Right lobe of liver (tissue), 6 donors: ENCODE results near the gene LSP1. TPM values are rescaled to one million over a fixed set of nuclear protein-coding genes. Genes with fewer than 3 reads are reported as not detected.

Experiments
- ATAC-seq, 4 donors: fragments of 200-7000 bp; cut with Tn5 transposase; one replicate each; pipeline ENCODE4 v1.9.1; 2020; ENCODE audit warnings: mild to moderate bottlenecking in 4 of 4, moderate library complexity in 4 of 4
- DNase-seq, 3 donors: peaks; one replicate each; pipeline ENCODE4 v3.0.0-alpha.2; 2020
- H3K27ac ChIP-seq, 3 donors: fragments of 200-600 bp; one replicate each; pipeline ENCODE4 v1.8.0; 2022
- H3K27me3 ChIP-seq, 2 donors: fragments of 200-600 bp; one replicate each; pipeline ENCODE4 v1.8.0; 2022
- H3K36me3 ChIP-seq, 4 donors: fragments of 200-600 bp; sonication (generic) in 1 of 4; one replicate each; pipeline versions ENCODE4 v1.5.1 to v1.8.0; 2017 to 2022; ENCODE audit warnings: control low read depth in 1 of 4
- H3K4me1 ChIP-seq, 4 donors: fragments of 200-600 bp; sonication (generic) in 1 of 4; one replicate each; pipeline versions ENCODE4 v1.5.1 to v1.8.0; 2017 to 2022; ENCODE audit warnings: control low read depth in 1 of 4
- H3K4me3 ChIP-seq, 3 donors: fragments of 200-600 bp; one replicate each; pipeline ENCODE4 v1.8.0; 2022
- H3K9me3 ChIP-seq, 4 donors: fragments of 200-600 bp; sonication (generic) in 1 of 4; one replicate each; pipeline versions ENCODE4 v1.5.1 to v1.8.0; 2017 to 2022; ENCODE audit warnings: control low read depth in 1 of 4
- POLR2A ChIP-seq: fragments of 450-650 bp; IDR thresholded peaks from one replicate; pipeline ENCODE4 v1.6.1; 2017; ENCODE audit warnings: antibody characterized with exemption, mild to moderate bottlenecking
- WGBS: methylation state at CpG from one replicate; pipeline ENCODE4 v1.1.6; 2018; ENCODE audit warnings: low coverage, low lambda C conversion rate; ENCODE audit not compliant: insufficient coverage; ENCODE audit errors: missing lambda C conversion rate; 5-methylcytosine and 5-hydroxymethylcytosine counted together
- intact Hi-C, 2 donors: fragments of 100-400 bp; cut with DNase I; formaldehyde crosslinking; loops; one replicate each; pipeline versions ENCODE4 v1.11.2 to v1.14.1; 2022
- total RNA-seq, 6 experiments: library from RNA; depleted of rRNA in 2 of 6; stranded (reverse); fragments of >200 nt in 2 of 6; fragmentation: NEBNext Ultra II Directional in 3 of 6; extraction: Animal tissue kit (Norgen Biotek cat#: 25700) in 3 of 6; gene quantifications; one replicate each; pipeline versions ENCODE4 v1.1.0 to v1.2.4, GENCODE V29; 2016 to 2023
- TF ChIP-seq, protein P1 (sequence below), 4 donors: fragments of 200-600 bp in 3 of 4; fragments of 450-650 bp in 1 of 4; IDR thresholded peaks; one replicate each; pipeline versions ENCODE4 v1.5.1 to v1.8.0; 2016 to 2022; ENCODE audit warnings: antibody characterized with exemption in 4 of 4, mild to moderate bottlenecking in 2 of 4
- donor health status: DM: no; HTN: yes; CAD: no.
- donor health status: DM: no; HTN: no; CAD: no.
- donor health status: DM: no; HTN: no; CAD: no.
- donor health status: DM: no; HTN: yes; CAD: no.
- donor health status: DM: no; HTN: yes; CAD: no.

Gene LSP1
- total RNA-seq, 6 experiments from 2014 or later: 2.3 to 20.6 (median 8.8) TPM

DNA sequence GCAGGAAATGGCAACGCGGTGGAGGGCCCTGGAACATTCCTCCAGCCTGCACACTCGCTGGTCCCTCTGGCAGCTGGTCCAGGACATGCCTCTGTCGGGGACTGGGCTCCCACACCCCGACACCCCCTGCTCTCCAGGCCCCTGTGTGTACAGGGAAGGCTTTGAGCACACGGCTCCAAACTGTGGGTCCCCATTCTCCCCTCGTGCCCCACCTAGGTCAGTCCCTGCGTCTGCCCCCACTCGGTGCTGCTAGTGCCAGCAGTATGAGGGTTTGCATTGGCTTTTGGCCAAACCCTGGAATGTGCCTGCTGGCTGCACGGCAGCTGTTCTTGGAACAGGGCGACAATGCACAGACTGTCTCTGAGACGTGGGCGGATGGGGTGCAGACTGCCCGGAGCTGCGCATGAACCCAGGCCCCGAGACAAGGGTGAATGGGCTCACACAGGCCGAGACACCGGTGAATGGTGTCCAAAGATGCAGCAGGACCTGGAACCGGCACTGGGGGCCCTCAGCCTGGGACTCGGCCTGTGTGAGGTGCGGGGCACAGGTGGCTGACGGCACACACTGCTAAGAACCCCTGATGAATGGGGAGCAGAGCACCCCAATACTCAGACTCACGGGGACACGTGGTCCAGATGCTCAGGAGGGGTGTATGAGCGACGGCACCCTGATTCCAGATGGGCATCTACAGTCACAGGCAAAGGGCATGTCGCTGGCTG, 25.6 kb upstream of the LSP1 start:
- intact Hi-C loops: loop anchor here in 1 of 2 donors (5.0 kb wide), 1 partner anchor 130 kb away; the partner anchor contains the start of gene KRTAP5-6
- Histone ChIP-seq H3K4me1 (peaks cover 0 to 23% (median 9%) of the 10 kb centered on the region in 4 donors), H3K9me3 (no peaks in the 10 kb centered on the region), H3K27me3 (no peaks in the 10 kb centered on the region), H3K27ac (peak overlapping the region in 1 of 3 donors; percentile 22), H3K36me3 (no peaks in the 10 kb centered on the region), H3K4me3 (no peak overlapping the region)
- TF ChIP-seq POLR2A: no peak
- TF ChIP-seq, protein P1, sequence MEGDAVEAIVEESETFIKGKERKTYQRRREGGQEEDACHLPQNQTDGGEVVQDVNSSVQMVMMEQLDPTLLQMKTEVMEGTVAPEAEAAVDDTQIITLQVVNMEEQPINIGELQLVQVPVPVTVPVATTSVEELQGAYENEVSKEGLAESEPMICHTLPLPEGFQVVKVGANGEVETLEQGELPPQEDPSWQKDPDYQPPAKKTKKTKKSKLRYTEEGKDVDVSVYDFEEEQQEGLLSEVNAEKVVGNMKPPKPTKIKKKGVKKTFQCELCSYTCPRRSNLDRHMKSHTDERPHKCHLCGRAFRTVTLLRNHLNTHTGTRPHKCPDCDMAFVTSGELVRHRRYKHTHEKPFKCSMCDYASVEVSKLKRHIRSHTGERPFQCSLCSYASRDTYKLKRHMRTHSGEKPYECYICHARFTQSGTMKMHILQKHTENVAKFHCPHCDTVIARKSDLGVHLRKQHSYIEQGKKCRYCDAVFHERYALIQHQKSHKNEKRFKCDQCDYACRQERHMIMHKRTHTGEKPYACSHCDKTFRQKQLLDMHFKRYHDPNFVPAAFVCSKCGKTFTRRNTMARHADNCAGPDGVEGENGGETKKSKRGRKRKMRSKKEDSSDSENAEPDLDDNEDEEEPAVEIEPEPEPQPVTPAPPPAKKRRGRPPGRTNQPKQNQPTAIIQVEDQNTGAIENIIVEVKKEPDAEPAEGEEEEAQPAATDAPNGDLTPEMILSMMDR (IDR thresholded peaks at IDR 0.05): peak in 1 of 4 donors; percentile 6
- peak in 2 of 3 donors; percentile 68 to 77 for DNase-seq
- peak; percentile 37 to 57 (median 48) for ATAC-seq
- 15% methylated on average over 6 of the region's 27 CpGs for WGBS

DNA sequence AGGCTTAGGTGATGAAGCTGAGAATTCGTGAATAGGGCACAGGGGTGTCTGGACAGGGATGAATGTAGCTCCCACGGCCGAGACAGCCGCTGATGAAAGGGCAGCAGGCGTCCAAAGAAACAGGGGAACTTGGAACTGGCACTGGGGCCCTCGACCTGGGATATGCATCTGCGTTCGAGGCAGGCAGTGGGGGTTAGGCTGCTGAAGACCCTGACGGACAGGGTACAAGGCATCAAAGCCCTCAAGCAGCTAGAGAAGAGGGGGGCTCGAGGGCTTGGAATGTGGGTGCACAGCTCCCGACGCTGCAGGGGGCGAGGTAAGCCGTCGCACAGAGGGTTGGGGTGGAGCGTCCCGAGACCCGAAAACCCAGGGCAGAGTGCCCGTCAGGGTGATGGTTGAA, 25.0 kb upstream of the LSP1 start:
- peaks cover 0 to 24% (median 11%) of the 10 kb centered on the region in 4 donors for H3K4me1 ChIP-seq
- 83% methylated on average over 11 of the region's 19 CpGs for WGBS
- H3K4me3 ChIP-seq: no peak overlapping the region
- H3K36me3 ChIP-seq: no peaks in the 10 kb centered on the region
- intact Hi-C loops: loop anchor here in 1 of 2 donors (5.0 kb wide), 1 partner anchor 131 kb away; the partner anchor contains the start of gene KRTAP5-6
- no peaks in the 10 kb centered on the region for H3K9me3 ChIP-seq
- DNase-seq (peak in 1 of 3 donors; percentile 51), ATAC-seq (no peak)
- H3K27ac ChIP-seq: no peak overlapping the region
- TF ChIP-seq, protein P1 (IDR thresholded peaks at IDR 0.05): no peak
- TF ChIP-seq POLR2A: no peak
- no peaks in the 10 kb centered on the region for H3K27me3 ChIP-seq

DNA sequence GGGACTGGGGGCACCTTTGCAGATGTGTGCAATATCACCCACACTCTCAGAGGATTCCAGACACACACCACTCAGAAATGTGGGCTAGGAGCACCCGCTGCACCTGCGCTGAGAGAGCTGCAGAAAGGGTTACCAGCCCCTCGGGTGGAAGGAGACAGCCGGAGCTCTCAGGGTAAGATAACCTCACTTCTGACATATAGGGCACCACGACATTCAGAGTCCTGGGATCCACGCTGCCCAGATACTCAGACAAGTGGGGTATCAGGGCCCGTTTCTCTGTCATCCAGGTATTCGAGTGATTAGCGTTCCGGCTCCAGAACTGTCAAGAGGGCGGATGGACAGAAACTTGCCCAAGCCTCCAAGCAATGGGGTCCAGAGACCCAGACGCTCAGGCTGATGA, 24.3 kb upstream of the LSP1 start:
- H3K36me3 ChIP-seq: no peaks in the 10 kb centered on the region
- WGBS: 96% methylated on average over 3 of the region's 12 CpGs
- H3K4me3 ChIP-seq: no peak overlapping the region
- H3K9me3 ChIP-seq: no peaks in the 10 kb centered on the region
- H3K27ac ChIP-seq: no peak overlapping the region
- intact Hi-C loops: loop anchor here in 1 of 2 donors (5.0 kb wide), 1 partner anchor 131 kb away; the partner anchor contains the start of gene KRTAP5-6
- no peaks in the 10 kb centered on the region for H3K27me3 ChIP-seq
- DNase-seq (peak in 1 of 3 donors; percentile 31), ATAC-seq (no peak)
- peaks cover 0 to 24% (median 11%) of the 10 kb centered on the region in 4 donors for H3K4me1 ChIP-seq
- TF ChIP-seq, protein P1 (IDR thresholded peaks at IDR 0.05): no peak

DNA sequence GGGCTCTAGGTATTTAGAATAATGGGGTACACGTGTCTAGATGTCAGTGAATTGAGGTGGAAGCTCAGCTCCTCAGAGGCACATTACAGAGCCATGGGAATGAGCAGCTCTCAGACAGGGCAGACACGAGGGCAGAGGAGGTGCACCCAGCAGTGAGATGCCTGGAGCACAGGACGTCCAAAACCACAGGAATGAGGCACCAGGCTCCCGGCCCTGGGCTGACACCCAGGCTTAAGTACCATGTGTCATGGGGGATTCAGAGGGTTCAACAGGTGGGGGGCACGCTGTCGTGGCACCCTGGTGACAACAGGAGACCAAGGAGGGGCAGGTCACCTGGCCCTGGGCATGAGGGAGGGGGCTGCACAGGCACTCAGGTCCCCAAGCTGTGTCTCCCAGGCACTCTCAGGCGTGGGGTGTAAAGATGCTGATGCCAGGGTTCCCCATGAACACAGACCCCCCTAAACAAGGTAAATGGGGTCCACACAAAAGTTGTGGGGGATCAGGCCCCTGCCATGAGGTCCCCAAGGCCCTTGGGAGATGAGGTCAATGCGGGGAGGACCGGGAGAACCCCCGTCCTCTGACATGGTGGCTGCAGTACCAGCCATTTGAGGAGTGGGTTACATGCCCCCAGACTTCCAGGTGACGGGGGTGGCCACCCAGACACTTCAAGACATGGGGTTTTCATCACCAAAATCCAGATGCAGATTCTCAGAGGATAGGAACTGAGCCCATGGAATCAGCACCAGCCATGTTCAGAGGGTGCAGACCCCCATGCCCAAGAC, 23.7 kb upstream of the LSP1 start:
- no peak for ATAC-seq
- intact Hi-C loops: loop anchor here in 1 of 2 donors (5.0 kb wide), 1 partner anchor 132 kb away; the partner anchor contains the start of gene KRTAP5-6
- no peaks in the 10 kb centered on the region for H3K9me3 ChIP-seq
- H3K27me3 ChIP-seq: no peaks in the 10 kb centered on the region
- H3K27ac ChIP-seq: no peak overlapping the region
- H3K36me3 ChIP-seq: no peaks in the 10 kb centered on the region
- H3K4me3 ChIP-seq: no peak overlapping the region
- peak in 2 of 3 donors; percentile 14 to 46 for DNase-seq
- WGBS: no CpG with 5 or more reads among the region's 11 CpGs
- H3K4me1 ChIP-seq: peaks cover 0 to 24% (median 11%) of the 10 kb centered on the region in 4 donors
- TF ChIP-seq, protein P1 (IDR thresholded peaks at IDR 0.05): no peak
- TF ChIP-seq POLR2A: no peak
